Effector CD4-positive, alpha-beta T cell (primary cell): ENCODE measurements around the gene DBNDD1.

Experiments
- DNase-seq: peaks from one replicate; pipeline ENCODE4 v3.0.0-alpha.2; 2020

DBNDD1 gene

DNA sequence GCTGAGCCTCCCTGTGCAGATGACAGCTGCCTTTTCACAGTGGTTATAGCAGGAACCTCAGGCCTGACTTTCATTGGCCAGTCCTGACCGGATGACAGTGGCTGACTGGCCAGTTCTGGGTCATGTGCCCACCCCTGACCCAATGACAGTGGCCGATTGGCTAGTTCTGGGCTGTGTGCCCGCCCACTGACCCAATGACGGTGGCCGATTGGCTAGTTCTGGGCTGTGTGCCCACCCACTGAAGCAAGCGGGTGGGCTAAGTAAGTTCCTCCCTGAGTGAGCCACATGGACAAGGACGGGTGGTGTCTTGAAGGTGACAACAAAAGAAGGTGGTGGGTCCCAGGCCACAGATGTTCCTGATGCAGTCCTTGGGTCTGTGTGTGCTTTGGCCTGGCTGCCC, 61.2 kb downstream of the DBNDD1 start:
- DNase-seq = no peak

GRCh38 chr16:89957216-89957785, 62.0 kb downstream of the DBNDD1 start:
- DNase-seq = no peak

GRCh38 chr16:89956505-89957215, 62.6 kb downstream of the DBNDD1 start:
- DNase-seq = no peak

DNA sequence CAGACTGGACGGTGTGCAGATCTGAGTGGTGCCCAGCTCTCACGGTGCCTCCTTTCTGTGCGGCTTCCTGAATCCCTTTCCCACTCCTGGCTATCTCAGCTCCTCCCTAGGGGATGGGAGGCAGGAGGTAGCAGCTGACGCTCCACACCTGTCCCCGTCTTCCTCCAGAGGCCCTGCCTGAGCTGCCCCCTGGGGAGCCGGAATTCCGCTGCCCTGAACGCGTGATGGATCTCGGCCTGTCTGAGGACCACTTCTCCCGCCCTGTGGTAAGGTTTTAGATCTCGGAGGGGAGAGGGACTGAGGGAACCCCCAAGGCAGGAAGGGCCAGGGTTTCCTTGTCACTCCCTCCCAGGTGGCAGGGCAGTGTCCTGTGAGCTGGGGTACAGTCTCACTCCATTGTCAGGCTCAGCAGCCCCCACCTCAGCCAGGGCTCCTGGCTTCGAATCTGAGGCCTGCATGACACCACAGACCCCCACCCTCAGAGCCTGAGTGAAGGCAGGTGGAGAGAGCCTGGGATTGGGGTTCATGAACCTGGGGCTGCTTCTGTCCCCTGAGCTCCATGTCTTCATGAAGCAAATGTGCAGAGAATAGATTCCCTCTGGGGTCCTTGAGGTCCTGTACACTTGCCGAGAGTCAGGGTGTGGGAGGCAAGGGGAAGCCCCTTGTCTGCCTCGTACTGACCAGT, 64.1 kb downstream of the DBNDD1 start:
- no peak for DNase-seq
